H1 (cell line): Measurements from ENCODE around the gene EVPL. TPM values are rescaled to one million over a fixed set of nuclear protein-coding genes. Genes with fewer than 3 reads are reported as not detected.

Experiments used
- BACH1 ChIP-seq: IDR thresholded peaks from 2 replicates; pipeline ENCODE4 v1.6.1; 2012; ENCODE audit warnings: low read length, improper control_type of control experiment
- CHD7 ChIP-seq: fragments of 300-600 bp; sonication (generic); IDR thresholded peaks from 2 replicates; pipeline ENCODE4 v1.7.1; 2012; ENCODE audit warnings: low read length, moderate library complexity, mild to moderate bottlenecking, inconsistent platforms; ENCODE audit not compliant: insufficient replicate concordance
- CTBP2 ChIP-seq: IDR thresholded peaks from 2 replicates; pipeline ENCODE4 v1.7.0; 2011; ENCODE audit warnings: borderline replicate concordance, mild to moderate bottlenecking, moderate library complexity, mixed read lengths, low read length; ENCODE audit not compliant: insufficient read depth, insufficient read length
- CTCF ChIP-seq, 3 experiments: IDR thresholded peaks; 1 replicate in 2 of 3; 2 replicates in 1 of 3; pipeline versions ENCODE4 v1.5.1 to v1.6.1; 2011; ENCODE audit warnings: low read length in 3 of 3, mild to moderate bottlenecking in 3 of 3, inconsistent platforms in 2 of 3, low read depth in 1 of 3, moderate library complexity in 1 of 3; ENCODE audit not compliant: insufficient read depth in 1 of 3; ENCODE audit errors: control extremely low read depth in 1 of 3
- GTF2F1 ChIP-seq: IDR thresholded peaks from 2 replicates; pipeline ENCODE4 v1.6.1; 2012; ENCODE audit warnings: low read depth, low read length, improper control_type of control experiment, borderline replicate concordance
- KDM5A ChIP-seq: fragments of 200-600 bp; IDR thresholded peaks from 2 replicates; pipeline ENCODE4 v1.7.1; 2012; ENCODE audit warnings: mild to moderate bottlenecking, low read length, inconsistent platforms, mixed read lengths
- SIN3A ChIP-seq, 2 experiments: IDR thresholded peaks in 1 of 2; conservative IDR thresholded peaks in 1 of 2; 2 replicates each; pipeline ENCODE4 v1.6.1; 2011 to 2012; ENCODE audit warnings: low read length in 2 of 2, improper control_type of control experiment in 1 of 2, low read depth in 1 of 2, mild to moderate bottlenecking in 1 of 2
- SRF ChIP-seq: IDR thresholded peaks from 2 replicates; pipeline ENCODE4 v1.6.1; 2011; ENCODE audit warnings: mild to moderate bottlenecking, low read depth, low read length, moderate library complexity
- YY1 ChIP-seq: IDR thresholded peaks from 2 replicates; pipeline ENCODE4 v1.6.1; 2011; ENCODE audit warnings: low read depth, mild to moderate bottlenecking, low read length
- polyA plus RNA-seq, 7 experiments: library from polyadenylated mRNA; depleted of rRNA in 3 of 7; stranded (reverse) in 5 of 7; unstranded in 2 of 7; fragments of >200 nt in 5 of 7; fragments of 200-250 nt in 2 of 7; gene quantifications; 1 replicate in 5 of 7; 2 replicates in 1 of 7; 4 replicates in 1 of 7; pipeline versions ENCODE4 v1.2.1 to v1.2.3, GENCODE V29; 2011 to 2013; ENCODE audit warnings: missing spikeins in 2 of 7, mixed read lengths in 2 of 7
- total RNA-seq: library from RNA; stranded (reverse); fragmentation: NEBNext Ultra II Directional; extraction: Animal tissue kit (Norgen Biotek cat#: 25700); gene quantifications from 2 replicates; pipeline ENCODE4 v1.2.1, GENCODE V29; 2021

Gene EVPL
- total and polyA plus RNA-seq, 2 of the 8 experiments (the other 6 are each of a cell fraction or from before 2014, with no cell fraction given): 0.20 to 0.99 TPM

- TF ChIP-seq CHD7 (no peak), CTCF (IDR thresholded peaks at IDR 0.05; ENCODE audit: control extremely low read depth in 1 of 3, insufficient read depth in 1 of 3, low read depth in 1 of 3, low read length in 3 of 3) (no peak), CTBP2 (no peak), SIN3A (conservative IDR thresholded peaks at IDR 0.05 in 1 of 2, IDR thresholded peaks at IDR 0.05 in 1 of 2; ENCODE audit: low read depth in 1 of 2, low read length in 2 of 2) (no peak), KDM5A (no peak), BACH1 (no peak), SRF (no peak), GTF2F1 (no peak), YY1 (no peak)
Observed at GRCh38 chr17:75985986-75986385, 41.1 kb downstream of the EVPL start (continued).
